K562 (cell line): Measurements from ENCODE around the gene IL1R1. TPM values are rescaled to one million over a fixed set of nuclear protein-coding genes. Genes with fewer than 3 reads are reported as not detected.

ENCODE experiments used
- ATAC-seq: fragments of 200-7000 bp; cut with Tn5 transposase; 3 replicates; pipeline ENCODE4 v1.9.1; 2020; ENCODE audit warnings: moderate library complexity
- BruUV-seq: library from RNA; stranded (reverse); fragments of 400-500 nt; replicated peaks from 2 replicates; lab custom pipeline; 2021; lab: Mats Ljungman, UMichigan
- CTCF ChIA-PET: fragments of 300-600 bp; formaldehyde crosslinking; extraction: SDS; loops from one replicate; lab custom pipeline; 2021; ENCODE audit warnings: low intra/inter-chr PET ratio; lab: Yijun Ruan, JAX
- POLR2A ChIA-PET: fragments of 300-600, 350-650 bp; sonication (Branson Sonifier 250); formaldehyde crosslinking; extraction: SDS; loops from one replicate; lab custom pipeline; 2021; ENCODE audit warnings: antibody characterized with exemption, inconsistent platforms; lab: Yijun Ruan, JAX
- DNase-seq, 4 experiments: peaks; one replicate each; pipeline versions ENCODE4 v3.0.0 to v3.0.0-alpha.2; 2011 to 2018; ENCODE audit warnings: low spot score in 3 of 4, mixed read lengths in 3 of 4; ENCODE audit errors: extremely low read depth in 1 of 4
- FAIRE-seq: peaks from 2 replicates; lab custom pipeline; 2011; peaks lifted over from hg19 to GRCh38; lab: Jason Lieb, UNC
- H2AFZ ChIP-seq: 2 replicates; pipeline ENCODE4 v1.6.0; 2011; ENCODE audit warnings: low read depth, low read length, control low read depth, inconsistent platforms
- H3K27ac ChIP-seq: fragments of 200-600 bp; 3 replicates; pipeline ENCODE4 v1.8.0; 2011; ENCODE audit warnings: low read depth, mild to moderate bottlenecking, control low read depth, inconsistent platforms, low read length, moderate library complexity, mixed read lengths; ENCODE audit errors: extremely low read depth
- H3K27me3 ChIP-seq, 2 experiments: fragments of 300-600 bp in 1 of 2; 2 replicates in 1 of 2; 3 replicates in 1 of 2; pipeline versions ENCODE4 v1.6.0 to v1.8.0; 2011; ENCODE audit warnings: inconsistent platforms in 2 of 2, low read length in 2 of 2, mild to moderate bottlenecking in 1 of 2, mixed read lengths in 1 of 2, moderate library complexity in 1 of 2; ENCODE audit not compliant: control insufficient read depth in 2 of 2, insufficient read depth in 2 of 2
- H3K36me3 ChIP-seq: fragments of 300-600 bp; 3 replicates; pipeline ENCODE4 v1.8.0; 2011; ENCODE audit warnings: mild to moderate bottlenecking, low read length, inconsistent platforms; ENCODE audit not compliant: control insufficient read depth, insufficient read depth
- H3K4me1 ChIP-seq, 2 experiments: fragments of 200-600 bp in 1 of 2; replicated peaks in 1 of 2; 2 replicates in 1 of 2; 3 replicates in 1 of 2; pipeline versions ENCODE4 v1.5.1 to v1.8.0; 2011; ENCODE audit warnings: inconsistent platforms in 2 of 2, low read length in 2 of 2, mild to moderate bottlenecking in 1 of 2, mixed read lengths in 1 of 2, moderate library complexity in 1 of 2; ENCODE audit not compliant: control insufficient read depth in 2 of 2, insufficient read depth in 2 of 2
- H3K4me2 ChIP-seq: 2 replicates; pipeline ENCODE4 v1.6.1; 2011; ENCODE audit warnings: low read length, control low read depth, inconsistent platforms, mixed read lengths; ENCODE audit not compliant: insufficient read depth
- H3K4me3 ChIP-seq: fragments of 200-600 bp; sonication (generic), shearing (Covaris generic); 2 replicates; pipeline ENCODE4 v1.5.1; 2016; ENCODE audit warnings: control low read depth, inconsistent platforms
- H3K79me2 ChIP-seq: fragments of 200-600 bp; 3 replicates; pipeline ENCODE4 v1.8.0; 2011; ENCODE audit warnings: low read length, inconsistent platforms; ENCODE audit not compliant: control insufficient read depth, insufficient read depth
- H3K9ac ChIP-seq, 2 experiments: 2 replicates each; pipeline versions ENCODE4 v1.6.0 to v1.6.1; 2011; ENCODE audit warnings: low read depth in 2 of 2, low read length in 2 of 2, control low read depth in 1 of 2, inconsistent platforms in 1 of 2, mild to moderate bottlenecking in 1 of 2, mixed read lengths in 1 of 2; ENCODE audit not compliant: insufficient read depth in 1 of 2
- H3K9me1 ChIP-seq: one replicate; pipeline ENCODE4 v1.6.0; 2011; ENCODE audit warnings: inconsistent platforms, mild to moderate bottlenecking, low read length, moderate library complexity; ENCODE audit not compliant: control insufficient read depth, insufficient read depth
- H3K9me3 ChIP-seq: replicated peaks from 2 replicates; pipeline ENCODE4 v1.5.1; 2011; ENCODE audit warnings: low read depth, low read length, inconsistent platforms; ENCODE audit not compliant: control insufficient read depth, insufficient read depth
- H4K20me1 ChIP-seq: replicated peaks from 2 replicates; pipeline ENCODE4 v1.6.1; 2011; ENCODE audit warnings: low read length, inconsistent platforms, mixed read lengths; ENCODE audit not compliant: control insufficient read depth, insufficient read depth
- CTCF ChIP-seq, 3 experiments: IDR thresholded peaks in 2 of 3; conservative IDR thresholded peaks in 1 of 3; 2 replicates each; pipeline ENCODE4 v1.5.1; 2011 to 2012; ENCODE audit warnings: low read length in 3 of 3, mild to moderate bottlenecking in 3 of 3, control low read depth in 2 of 3, improper control_type of control experiment in 1 of 3, inconsistent platforms in 1 of 3, low read depth in 1 of 3, mixed read lengths in 1 of 3, moderate library complexity in 1 of 3; ENCODE audit not compliant: insufficient read depth in 2 of 3
- REST ChIP-seq, 2 experiments: fragments of 450-650 bp; formaldehyde crosslinking in 1 of 2; IDR thresholded peaks; 2 replicates each; pipeline versions ENCODE4 v1.4.0 to v1.6.1; 2014 to 2020; ENCODE audit warnings: mild to moderate bottlenecking in 2 of 2, borderline replicate concordance in 1 of 2, low read depth in 1 of 2
- SOX6 ChIP-seq: fragments of 450-650 bp; IDR thresholded peaks from 2 replicates; pipeline ENCODE4 v1.6.1; 2014; ENCODE audit warnings: mild to moderate bottlenecking
- SRSF3 ChIP-seq: fragments of 200-400 bp; formaldehyde crosslinking; IDR thresholded peaks from 2 replicates; pipeline ENCODE4 v1.6.1; 2016; ENCODE audit warnings: mild to moderate bottlenecking, low read length, moderate library complexity; ENCODE audit not compliant: insufficient read depth
- WGBS: fragments of 100-300 bp; shearing (Covaris generic); methylation state at CpG from one replicate; pipeline ENCODE4 v1.1.6; 2016; ENCODE audit warnings: low coverage, mixed read lengths; ENCODE audit not compliant: insufficient coverage; ENCODE audit errors: missing lambda C conversion rate; 5-methylcytosine and 5-hydroxymethylcytosine counted together
- in situ Hi-C: fragments of 300-500 bp; cut with MboI; formaldehyde crosslinking; loops from 4 replicates; pipeline ENCODE4 v1.15.0; 2018; ENCODE audit warnings: inconsistent platforms, mixed read lengths
- intact Hi-C: fragments of 100-400 bp; cut with micrococcal nuclease; formaldehyde crosslinking; loops from 2 replicates; pipeline ENCODE4 v1.14.2; 2022
- polyA plus RNA-seq, 8 experiments: library from polyadenylated mRNA; depleted of rRNA in 4 of 8; stranded (reverse) in 5 of 8; unstranded in 3 of 8; fragments of >200 nt; fragmentation: Nextera tagmentation in 2 of 8; fragmentation: Illumina TruSeq in 1 of 8; extraction: Ambion mirVana in 2 of 8; extraction: Trizol in 1 of 8; gene quantifications; 2 replicates each; pipeline versions ENCODE4 v1.2.1 to v1.2.3, GENCODE V29; 2011 to 2014; ENCODE audit warnings: inconsistent platforms in 1 of 8, missing spikeins in 1 of 8
- total RNA-seq, 7 experiments: library from RNA; depleted of rRNA in 6 of 7; stranded (reverse); fragments of >200 nt in 6 of 7; fragmentation: Illumina TruSeq in 2 of 7; extraction: Trizol in 2 of 7; gene quantifications; 2 replicates each; pipeline versions ENCODE4 v1.2.1 to v1.2.3, GENCODE V29; 2011 to 2021; ENCODE audit warnings: low replicate concordance in 1 of 7

IL1R1 gene
- total and polyA plus RNA-seq, 9 of the 15 experiments (the other 6 are each of a cell fraction or from before 2014, with no cell fraction given): 0.81 to 3.9 (median 1.6) TPM

GRCh38 chr2:102185347-102185746 is 42.8 kb downstream of the IL1R1 start:
- Histone ChIP-seq H3K4me1 (peaks cover 0 to 3% of the 10 kb centered on the region in 2 experiments; a peak in 1 of 5 replicates), H3K9me1 (no peaks in the 10 kb centered on the region), H3K79me2 (no peaks in the 10 kb centered on the region), H3K9me3 (no peaks in the 10 kb centered on the region), H3K27ac (no peak overlapping the region), H3K4me3 (no peak overlapping the region), H3K36me3 (no peaks in the 10 kb centered on the region), H2AFZ (no peak overlapping the region), H4K20me1 (no peaks in the 10 kb centered on the region), H3K4me2 (no peak overlapping the region), H3K9ac (no peak overlapping the region), H3K27me3 (no peaks in the 10 kb centered on the region)
- FAIRE-seq (no peak), ATAC-seq (no peak), DNase-seq (peak in 2 of 4 experiments; percentile 7 to 11)
- in situ Hi-C loops: no loop called here
- WGBS: 0% methylated on average over 2 of the region's 2 CpGs
- CTCF ChIA-PET: interaction anchor here (0.7 to 1.1 kb wide), 2 partner anchors 55 to 111 kb away, joined by 3 read pairs; no protein-coding TSS in a partner anchor
- no peak for TF ChIP-seq SRSF3
- peak; percentile 24; the same call in 1 of the 2 replicates for TF ChIP-seq REST (IDR thresholded peaks at IDR 0.05; ENCODE audit: borderline replicate concordance)
- TF ChIP-seq REST (CRISPR knock-in tag; IDR thresholded peaks at IDR 0.05; ENCODE audit: low read depth): no peak
- TF ChIP-seq CTCF (IDR thresholded peaks at IDR 0.05 in 2 of 3, conservative IDR thresholded peaks at IDR 0.05 in 1 of 3; ENCODE audit: insufficient read depth in 2 of 3, low read depth in 1 of 3, low read length in 3 of 3): peak; percentile 30 to 48 (median 42); a peak in 4 of 6 replicates
- TF ChIP-seq SOX6: no peak
- POLR2A ChIA-PET: no interaction called here
- intact Hi-C loops: loop anchor here (5.0 kb wide), 1 partner anchor 57 kb away; no protein-coding TSS in a partner anchor
- BruUV-seq: no TSS peak
